T-helper 2 cell treated with Interferon-gamma antibody and Interleukin-4, amounts not matched to agents 100 ng/mL and 5 ng/mL, for 36 hours (primary cell): Measurements from ENCODE around the gene NOS3. TPM values are rescaled to one million over a fixed set of nuclear protein-coding genes. Genes with fewer than 3 reads are reported as not detected.

Experiments
- intact Hi-C: fragments of 100-400 bp; cut with micrococcal nuclease; formaldehyde crosslinking; loops from one replicate; pipeline ENCODE4 v1.15.1; 2023
- total RNA-seq: library from RNA; stranded (reverse); gene quantifications from 2 replicates; pipeline ENCODE4 v1.2.3, GENCODE V29; 2022

Gene NOS3
- total RNA-seq, 1 donor from 2014 or later: 17.4 TPM

GRCh38 chr7:150998341-150998740, 7.5 kb downstream of the NOS3 start:
- intact Hi-C loops: no loop called here

GRCh38 chr7:150999001-150999400, 8.2 kb downstream of the NOS3 start:
- intact Hi-C loops: no loop called here

GRCh38 chr7:150999497-151000230, 8.8 kb downstream of the NOS3 start:
- intact Hi-C loops: no loop called here

GRCh38 chr7:151000897-151001495, 10.2 kb downstream of the NOS3 start:
- intact Hi-C loops: no loop called here

GRCh38 chr7:151001546-151001945, 10.7 kb downstream of the NOS3 start:
- intact Hi-C loops: no loop called here

- intact Hi-C loops: no loop called here
These were observed 12.8 kb downstream of the NOS3 start for GRCh38 chr7:151003572-151003971.

GRCh38 chr7:151005566-151005965, 14.7 kb downstream of the NOS3 start:
- intact Hi-C loops: no loop called here

- intact Hi-C loops: no loop called here
These were observed 15.9 kb downstream of the NOS3 start for GRCh38 chr7:151006590-151007300.

GRCh38 chr7:151007469-151007898, 16.7 kb downstream of the NOS3 start:
- intact Hi-C loops: no loop called here

- intact Hi-C loops: loop anchor here (2.0 kb wide), 1 partner anchor 15 kb away; no protein-coding TSS in a partner anchor
These were observed 17.3 kb downstream of the NOS3 start for GRCh38 chr7:151008143-151008510.

GRCh38 chr7:151008511-151009323, 17.9 kb downstream of the NOS3 start:
- intact Hi-C loops: loop anchor here (2.0 kb wide), 1 partner anchor 16 kb away; no protein-coding TSS in a partner anchor

GRCh38 chr7:151009327-151010036, 18.7 kb downstream of the NOS3 start:
- intact Hi-C loops: loop anchor here (2.0 to 5.0 kb wide), 4 partner anchors 17 to 333 kb away; partner anchors contain the start of genes CDK5, KCNH2, NUB1 and SLC4A2

- intact Hi-C loops: loop anchor here (5.0 kb wide), 3 partner anchors 33 to 332 kb away; partner anchors contain the start of genes CDK5, KCNH2, NUB1 and SLC4A2
These were observed 19.2 kb downstream of the NOS3 start for GRCh38 chr7:151010037-151010306.

- intact Hi-C loops: loop anchor here (5.0 kb wide), 3 partner anchors 33 to 332 kb away; partner anchors contain the start of genes CDK5, KCNH2, NUB1 and SLC4A2
These were observed 19.7 kb downstream of the NOS3 start for GRCh38 chr7:151010307-151011096.

GRCh38 chr7:151011097-151011409, 20.2 kb downstream of the NOS3 start:
- intact Hi-C loops: loop anchor here (5.0 kb wide), 3 partner anchors 34 to 331 kb away; partner anchors contain the start of genes CDK5, KCNH2, NUB1 and SLC4A2

GRCh38 chr7:151011616-151012015, 20.8 kb downstream of the NOS3 start:
- intact Hi-C loops: loop anchor here (5.0 kb wide), 3 partner anchors 34 to 331 kb away; partner anchors contain the start of genes CDK5, KCNH2, NUB1 and SLC4A2

GRCh38 chr7:151012031-151012692, 21.3 kb downstream of the NOS3 start:
- intact Hi-C loops: loop anchor here (5.0 kb wide), 3 partner anchors 35 to 330 kb away; partner anchors contain the start of genes CDK5, KCNH2, NUB1 and SLC4A2

GRCh38 chr7:151012911-151013347, 22.1 kb downstream of the NOS3 start:
- intact Hi-C loops: loop anchor here (1.0 to 5.0 kb wide), 4 partner anchors 15 to 329 kb away; partner anchors contain the start of genes ABCB8, CDK5, KCNH2 and NUB1

- intact Hi-C loops: loop anchor here (1.0 to 5.0 kb wide), 4 partner anchors 15 to 329 kb away; partner anchors contain the start of genes ABCB8, CDK5, KCNH2 and NUB1
These were observed 22.5 kb downstream of the NOS3 start for GRCh38 chr7:151013356-151013732.
